GM21717 (cell line): Measurements from ENCODE around the gene RIMS1.
A peak's percentile ranks its signal among the peaks of the same experiment; 100 is the strongest.
"Not testable (repeated sequence)": the region's sequence is repeated elsewhere in the genome, so short reads cannot be mapped to it uniquely, and the experiment has no call there.

Experiments used
- ATAC-seq: cut with Tn5 transposase; IDR thresholded peaks from one replicate; pipeline ENCODE4 v1.9.1; 2021; ENCODE audit warnings: mild to moderate bottlenecking, moderate library complexity; ENCODE audit not compliant: unreplicated experiment

The RIMS1 gene

GRCh38 chr6:72296375-72296774 is 410.0 kb downstream of the RIMS1 start:
- ATAC-seq: no peak

GRCh38 chr6:72305971-72306370 is 419.6 kb downstream of the RIMS1 start:
- no peak for ATAC-seq

- no peak for ATAC-seq
These were observed 430.5 kb downstream of the RIMS1 start for GRCh38 chr6:72316675-72317380.

GRCh38 chr6:72321788-72322187 is 435.4 kb downstream of the RIMS1 start:
- no peak for ATAC-seq

- no peak for ATAC-seq
These were observed 436.4 kb downstream of the RIMS1 start for GRCh38 chr6:72322771-72323170.

- no peak for ATAC-seq
These were observed 438.2 kb downstream of the RIMS1 start for GRCh38 chr6:72324591-72324990.

GRCh38 chr6:72328775-72329174 is 442.4 kb downstream of the RIMS1 start:
- no peak for ATAC-seq

GRCh38 chr6:72335203-72335602 is 448.9 kb downstream of the RIMS1 start:
- ATAC-seq: not testable (repeated sequence)

- no peak for ATAC-seq
These were observed 462.6 kb downstream of the RIMS1 start for GRCh38 chr6:72348926-72349325.

GRCh38 chr6:72350296-72350881 is 464.0 kb downstream of the RIMS1 start:
- no peak for ATAC-seq

GRCh38 chr6:72363844-72364740 is 477.7 kb downstream of the RIMS1 start:
- ATAC-seq: no peak

GRCh38 chr6:72365773-72366172 is 479.4 kb downstream of the RIMS1 start:
- ATAC-seq: no peak

- ATAC-seq: peak; percentile 59
These were observed 481.1 kb downstream of the RIMS1 start for GRCh38 chr6:72367439-72367838.

GRCh38 chr6:72371473-72371872 is 485.1 kb downstream of the RIMS1 start:
- ATAC-seq: no peak

GRCh38 chr6:72374172-72374571 is 487.8 kb downstream of the RIMS1 start:
- ATAC-seq: no peak

- ATAC-seq: no peak
These were observed 488.5 kb downstream of the RIMS1 start for GRCh38 chr6:72374857-72375256.

GRCh38 chr6:72376736-72377135 is 490.4 kb downstream of the RIMS1 start:
- no peak for ATAC-seq

- ATAC-seq: no peak
These were observed 494.7 kb downstream of the RIMS1 start for GRCh38 chr6:72381076-72381475.

- ATAC-seq: peak; percentile 96
These were observed 496.5 kb downstream of the RIMS1 start for GRCh38 chr6:72382602-72383529.

- ATAC-seq: no peak
These were observed 500.0 kb downstream of the RIMS1 start for GRCh38 chr6:72386324-72386723.

GRCh38 chr6:72389698-72390097 is 503.3 kb downstream of the RIMS1 start:
- ATAC-seq: no peak
